ENCODE measurements around the gene SLC38A8. TPM values are rescaled to one million over a fixed set of nuclear protein-coding genes. Genes with fewer than 3 reads are reported as not detected.

SLC38A8 gene
- total RNA-seq, 3 donors from 2014 or later (not counting 1 experiment from before 2014, with no cell fraction given), result not detected

DNA sequence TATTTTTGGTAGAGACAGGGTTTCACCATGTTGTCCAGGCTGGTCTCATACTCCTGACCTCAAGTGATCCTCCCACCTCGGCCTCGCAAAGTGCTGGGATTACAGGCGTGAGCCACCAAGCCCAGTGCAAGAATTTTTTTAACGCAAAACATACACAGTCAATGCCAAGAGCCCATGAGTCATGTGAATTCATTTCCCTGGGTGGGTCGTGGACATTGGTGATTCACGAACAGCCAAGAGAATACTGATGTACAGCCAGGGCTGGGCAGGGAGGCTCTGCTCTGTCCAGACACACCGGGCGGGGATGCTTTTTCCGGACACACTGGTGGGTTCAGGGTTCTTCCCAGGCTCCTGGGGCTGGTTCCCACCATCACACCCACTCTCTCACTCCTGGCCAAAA, 17.7 kb downstream of the SLC38A8 start:
- no peaks in the 10 kb centered on the region for H3K27me3 ChIP-seq (ENCODE audit: control insufficient read depth, insufficient read depth, low read length)
- H3K4me1 ChIP-seq (ENCODE audit: control insufficient read depth, insufficient read depth, low read length), result peaks cover 9% of the 10 kb centered on the region
- TF ChIP-seq CTCF (IDR thresholded peaks at IDR 0.05), result no peak
- no peaks in the 10 kb centered on the region for H3K36me3 Mint-ChIP-seq
- H3K27ac Mint-ChIP-seq, result no peak overlapping the region
- H3K9me3 Mint-ChIP-seq, result peaks cover 0 to 3% of the 10 kb centered on the region in 2 donors
- peaks cover 8% of the 10 kb centered on the region for H3K9me3 ChIP-seq (ENCODE audit: control insufficient read depth, insufficient read depth, low read length)
- DNase-seq (no peak), ATAC-seq (no peak)
- WGBS (ENCODE audit: insufficient coverage), result 87% methylated on average over 9 of the region's 9 CpGs
- no peaks in the 10 kb centered on the region for H3K36me3 ChIP-seq (ENCODE audit: control insufficient read depth, insufficient read depth, low read length)
- H3K4me3 Mint-ChIP-seq, result no peak overlapping the region
- no peak overlapping the region for H3K4me3 ChIP-seq (ENCODE audit: low read length)
- peaks cover 7 to 8% of the 10 kb centered on the region in 2 donors for H3K4me1 Mint-ChIP-seq
- H3K27me3 Mint-ChIP-seq (ENCODE audit: low read depth in 2 of 2), result peaks cover 5 to 14% of the 10 kb centered on the region in 2 donors
- H3K27ac ChIP-seq (ENCODE audit: low read length), result no peak overlapping the region
- intact Hi-C loops (cut with micrococcal nuclease), result no loop called here

DNA sequence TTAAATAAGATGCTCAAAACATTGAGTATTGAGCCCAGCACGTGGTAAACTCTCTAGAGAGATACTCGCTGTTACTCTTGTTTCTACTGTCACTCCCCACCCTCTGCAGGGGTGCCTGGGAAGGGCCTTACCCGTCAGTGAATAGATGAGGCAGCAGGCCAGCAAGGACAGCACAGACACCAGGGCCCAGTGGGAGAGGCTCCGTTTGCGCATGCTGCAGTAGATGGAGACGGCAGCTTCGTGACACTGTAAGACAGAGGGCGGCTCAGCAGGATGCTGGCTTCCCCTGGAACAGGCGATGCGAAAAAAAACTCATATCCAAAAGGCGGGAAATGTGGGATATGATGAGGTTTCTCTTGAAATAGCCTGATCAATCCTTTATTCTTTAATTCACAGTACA, 20.0 kb downstream of the SLC38A8 start:
- no peaks in the 10 kb centered on the region for H3K4me1 ChIP-seq (ENCODE audit: control insufficient read depth, insufficient read depth, low read length)
- no peaks in the 10 kb centered on the region for H3K4me1 Mint-ChIP-seq
- H3K27me3 Mint-ChIP-seq (ENCODE audit: low read depth in 2 of 2), result peaks cover 2% of the 10 kb centered on the region in 2 donors
- H3K36me3 Mint-ChIP-seq, result no peaks in the 10 kb centered on the region
- 82% methylated on average over 11 of the region's 11 CpGs for WGBS (ENCODE audit: insufficient coverage)
- no peak overlapping the region for H3K4me3 ChIP-seq (ENCODE audit: low read length)
- intact Hi-C loops (cut with micrococcal nuclease), result no loop called here
- no peak overlapping the region for H3K27ac ChIP-seq (ENCODE audit: low read length)
- H3K9me3 ChIP-seq (ENCODE audit: control insufficient read depth, insufficient read depth, low read length), result peaks cover 8% of the 10 kb centered on the region
- H3K9me3 Mint-ChIP-seq, result peaks cover 0 to 3% of the 10 kb centered on the region in 2 donors
- no peak overlapping the region for H3K4me3 Mint-ChIP-seq
- no peaks in the 10 kb centered on the region for H3K36me3 ChIP-seq (ENCODE audit: control insufficient read depth, insufficient read depth, low read length)
- ATAC-seq (no peak), DNase-seq (no peak)
- H3K27me3 ChIP-seq (ENCODE audit: control insufficient read depth, insufficient read depth, low read length), result no peaks in the 10 kb centered on the region
- no peak for TF ChIP-seq CTCF (IDR thresholded peaks at IDR 0.05)
- no peak overlapping the region for H3K27ac Mint-ChIP-seq

DNA sequence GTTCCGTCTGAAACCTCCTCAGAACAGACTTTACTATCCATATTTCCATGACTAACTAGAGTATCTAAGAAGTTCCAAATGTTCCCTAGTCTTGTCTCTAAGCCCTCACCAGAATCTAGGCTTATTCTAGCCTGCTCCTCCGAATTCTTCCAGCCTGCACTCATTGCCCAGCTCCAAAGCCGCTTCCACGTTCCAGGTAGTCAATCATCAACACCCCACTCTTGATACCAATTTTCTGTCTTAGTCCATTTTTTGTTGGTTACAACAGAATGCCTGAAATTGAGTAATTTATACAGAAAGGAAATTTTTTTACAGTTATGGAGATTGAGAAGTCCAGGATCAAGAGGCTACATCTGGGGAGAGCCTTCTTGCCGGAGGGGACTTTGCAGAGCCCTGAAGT, 21.1 kb downstream of the SLC38A8 start:
- no peak overlapping the region for H3K4me3 ChIP-seq (ENCODE audit: low read length)
- H3K27ac Mint-ChIP-seq, result no peak overlapping the region
- DNase-seq, result no peak
- no peak overlapping the region for H3K4me3 Mint-ChIP-seq
- intact Hi-C loops (cut with micrococcal nuclease), result no loop called here
- no peak overlapping the region for H3K27ac ChIP-seq (ENCODE audit: low read length)
- ATAC-seq, result no peak
- peaks cover 8% of the 10 kb centered on the region for H3K9me3 ChIP-seq (ENCODE audit: control insufficient read depth, insufficient read depth, low read length)
- H3K4me1 ChIP-seq (ENCODE audit: control insufficient read depth, insufficient read depth, low read length), result no peaks in the 10 kb centered on the region
- TF ChIP-seq CTCF (IDR thresholded peaks at IDR 0.05), result no peak
- no peaks in the 10 kb centered on the region for H3K36me3 Mint-ChIP-seq
- 75% methylated on average over 5 of the region's 5 CpGs for WGBS (ENCODE audit: insufficient coverage)
- no peaks in the 10 kb centered on the region for H3K27me3 ChIP-seq (ENCODE audit: control insufficient read depth, insufficient read depth, low read length)
- peaks cover 0 to 3% of the 10 kb centered on the region in 2 donors for H3K9me3 Mint-ChIP-seq
- H3K27me3 Mint-ChIP-seq (ENCODE audit: low read depth in 2 of 2), result no peaks in the 10 kb centered on the region
- no peaks in the 10 kb centered on the region for H3K4me1 Mint-ChIP-seq
- H3K36me3 ChIP-seq (ENCODE audit: control insufficient read depth, insufficient read depth, low read length), result no peaks in the 10 kb centered on the region

- Mint-ChIP-seq H3K36me3 (no peaks in the 10 kb centered on the region), H3K4me1 (no peaks in the 10 kb centered on the region), H3K27me3 (ENCODE audit: low read depth in 2 of 2) (no peaks in the 10 kb centered on the region), H3K4me3 (no peak overlapping the region), H3K9me3 (peaks cover 0 to 3% of the 10 kb centered on the region in 2 donors), H3K27ac (no peak overlapping the region)
- 90% methylated on average over 9 of the region's 9 CpGs for WGBS (ENCODE audit: insufficient coverage)
- H3K9me3 ChIP-seq (ENCODE audit: control insufficient read depth, insufficient read depth, low read length), result peaks cover 8% of the 10 kb centered on the region
- no peaks in the 10 kb centered on the region for H3K4me1 ChIP-seq (ENCODE audit: control insufficient read depth, insufficient read depth, low read length)
- no peaks in the 10 kb centered on the region for H3K27me3 ChIP-seq (ENCODE audit: control insufficient read depth, insufficient read depth, low read length)
- no peak for TF ChIP-seq CTCF (IDR thresholded peaks at IDR 0.05)
- H3K27ac ChIP-seq (ENCODE audit: low read length), result no peak overlapping the region
- DNase-seq (no peak), ATAC-seq (no peak)
- no peaks in the 10 kb centered on the region for H3K36me3 ChIP-seq (ENCODE audit: control insufficient read depth, insufficient read depth, low read length)
- intact Hi-C loops (cut with micrococcal nuclease), result no loop called here
- H3K4me3 ChIP-seq (ENCODE audit: low read length), result no peak overlapping the region
These were observed 22.2 kb downstream of the SLC38A8 start for GRCh38 chr16:84020353-84020752.
